ENCODE results near the gene GHDC. TPM values are rescaled to one million over a fixed set of nuclear protein-coding genes. Genes with fewer than 3 reads are reported as not detected.

GHDC gene
- total and polyA plus RNA-seq, 2 of the 13 experiments (the other 11 are each of a cell fraction or from before 2014, with no cell fraction given): 15.4 to 22.5 TPM

GRCh38 chr17:42203354-42203753 lies 9.1 kb upstream of the GHDC start:
- H4K20me1 ChIP-seq (ENCODE audit: insufficient read depth, low read length): no peaks in the 10 kb centered on the region
- ChIA-PET POLR2A (no interaction called here), CTCF (ENCODE audit: low intra/inter-chr PET ratio, low total read pairs) (no interaction called here)
- intact Hi-C loops (cut with micrococcal nuclease; ENCODE audit: unreplicated experiment): no loop called here
- no peaks in the 10 kb centered on the region for H3K79me2 ChIP-seq (ENCODE audit: insufficient read depth, low read length)
- peaks cover 16% of the 10 kb centered on the region for H3K4me1 ChIP-seq (ENCODE audit: insufficient read depth, low read length)
- FAIRE-seq (no peak), ATAC-seq (no peak), DNase-seq (ENCODE audit: low spot score) (no peak)
- in situ Hi-C loops (cut with HindIII; ENCODE audit: extremely low pct_ligation_motif_present, low pct_unique_long_range_greater_than_20kb): no loop called here
- H3K27me3 ChIP-seq (ENCODE audit: control insufficient read depth in 1 of 2, insufficient read depth in 2 of 2, low read length in 2 of 2): no peaks in the 10 kb centered on the region
- no TSS peak for BruUV-seq (replicated peaks)
- H2AFZ ChIP-seq (ENCODE audit: low read length): no peak overlapping the region
- no peak overlapping the region for H3K4me3 ChIP-seq (replicated peaks in 1 of 3; ENCODE audit: insufficient read depth in 1 of 3, low read depth in 2 of 3, low read length in 3 of 3)
- H3K9me3 ChIP-seq (ENCODE audit: low read length): no peaks in the 10 kb centered on the region
- 98% methylated on average over 2 of the region's 2 CpGs for WGBS (ENCODE audit: low lambda C conversion rate)
- H3K9ac ChIP-seq (ENCODE audit: insufficient read depth, low read depth, low read length): no peak overlapping the region
- peaks cover 7 to 24% of the 10 kb centered on the region in 2 experiments for H3K36me3 ChIP-seq (replicated peaks in 1 of 2; ENCODE audit: control insufficient read depth in 1 of 2, insufficient read depth in 2 of 2, low read length in 2 of 2)
- H3K4me2 ChIP-seq (ENCODE audit: low read depth, low read length): no peak overlapping the region
- H3K27ac ChIP-seq (ENCODE audit: extremely low read length, insufficient read depth, low read length): no peak overlapping the region
- TF ChIP-seq ZKSCAN8 (CRISPR knock-in tag; IDR thresholded peaks at IDR 0.05; ENCODE audit: borderline replicate concordance) (no peak), SP4 (CRISPR knock-in tag; IDR thresholded peaks at IDR 0.05) (no peak), GPN1 (CRISPR knock-in tag; IDR thresholded peaks at IDR 0.05; ENCODE audit: borderline replicate concordance) (no peak), REST (IDR thresholded peaks at IDR 0.05; ENCODE audit: borderline replicate concordance in 1 of 2, low read depth in 1 of 2, low read length in 2 of 2) (no peak), ISX (CRISPR knock-in tag; conservative IDR thresholded peaks at IDR 0.05) (no peak), RELA (CRISPR knock-in tag; IDR thresholded peaks at IDR 0.05) (no peak), ZKSCAN5 (CRISPR knock-in tag; IDR thresholded peaks at IDR 0.05) (no peak), ZNF773 (CRISPR knock-in tag; IDR thresholded peaks at IDR 0.05; ENCODE audit: borderline replicate concordance) (no peak)
